GM12864 (cell line): ENCODE data around the gene CEP290.

ENCODE experiments used
- DNase-seq: peaks from one replicate; pipeline ENCODE4 v3.0.0-alpha.2; 2011; ENCODE audit warnings: low read depth
- H3K4me3 ChIP-seq: 2 replicates; pipeline ENCODE4 v1.5.1; 2011; ENCODE audit warnings: mild to moderate bottlenecking, low read depth, low read length, control low read depth
- CTCF ChIP-seq: IDR thresholded peaks from 2 replicates; pipeline ENCODE4 v1.5.1; 2011; ENCODE audit warnings: low read depth, mild to moderate bottlenecking, moderate library complexity, low read length, control low read depth, inconsistent platforms; ENCODE audit errors: missing control alignments

CEP290 gene

DNA sequence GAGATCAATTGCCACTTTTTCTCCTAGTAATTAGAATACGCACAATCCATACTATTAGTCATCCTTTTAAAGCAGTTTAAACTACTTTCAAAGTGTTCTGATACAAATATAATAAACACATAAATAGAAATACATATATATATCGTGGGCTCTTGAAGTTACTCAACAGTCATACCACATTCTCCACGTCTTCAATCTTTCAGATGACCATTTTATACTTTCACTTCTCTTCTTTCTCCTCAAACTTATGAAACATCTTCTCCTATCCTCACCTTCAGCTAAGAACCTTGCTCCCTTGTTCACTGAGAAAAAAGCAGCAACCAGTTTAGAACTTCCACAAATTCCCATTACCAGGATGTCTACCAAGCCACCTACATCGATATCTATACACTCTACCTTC lies 19.2 kb downstream of the CEP290 start:
- no peak for TF ChIP-seq CTCF

GRCh38 chr12:88113871-88114270 lies 28.0 kb downstream of the CEP290 start:
- no peak for DNase-seq
- no peak overlapping the region for H3K4me3 ChIP-seq
- no peak for TF ChIP-seq CTCF

More for the DNA sequence above, 19.2 kb downstream of the CEP290 start:
- H3K4me3 ChIP-seq, result no peak overlapping the region
- DNase-seq, result no peak

GRCh38 chr12:88111074-88111652 lies 30.7 kb downstream of the CEP290 start:
- no peak for TF ChIP-seq CTCF
- peak; percentile 10 for DNase-seq
- no peak overlapping the region for H3K4me3 ChIP-seq

GRCh38 chr12:88108021-88108420 lies 33.9 kb downstream of the CEP290 start:
- H3K4me3 ChIP-seq, result no peak overlapping the region
- DNase-seq, result no peak
- TF ChIP-seq CTCF, result no peak

GRCh38 chr12:88093573-88093972 lies 48.3 kb downstream of the CEP290 start:
- no peak for DNase-seq
- no peak for TF ChIP-seq CTCF
- H3K4me3 ChIP-seq, result no peak overlapping the region

DNA sequence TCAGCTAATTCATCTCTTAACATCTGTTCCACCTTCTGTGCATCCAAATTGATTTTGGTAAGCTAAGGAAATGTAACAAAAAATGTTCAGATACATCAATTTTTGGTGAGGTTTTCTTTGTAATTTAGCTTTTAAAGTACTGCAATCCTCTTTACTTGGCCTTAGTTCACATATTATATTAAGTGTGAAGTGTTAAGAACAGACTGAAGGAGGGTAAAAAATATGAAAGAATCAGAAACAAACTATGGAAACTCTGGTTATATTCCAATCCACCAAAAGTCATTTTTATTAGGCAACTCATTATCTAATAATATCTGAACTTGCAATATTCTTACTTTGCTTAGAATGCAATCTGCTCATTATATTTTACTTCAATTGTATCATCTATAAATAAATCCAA lies 49.1 kb downstream of the CEP290 start:
- TF ChIP-seq CTCF, result no peak
- DNase-seq, result no peak
- no peak overlapping the region for H3K4me3 ChIP-seq

GRCh38 chr12:88084210-88084609 lies 57.7 kb downstream of the CEP290 start:
- TF ChIP-seq CTCF, result no peak
- no peak for DNase-seq
- H3K4me3 ChIP-seq, result no peak overlapping the region
